DMS114 treated with DMSO at 0.1 percent for 48 hours (cell line): ENCODE data around the gene PPP1R15A.
A peak's percentile ranks its signal among the peaks of the same experiment; 100 is the strongest.
"Not testable (repeated sequence)": the region's sequence is repeated elsewhere in the genome, so short reads cannot be mapped to it uniquely, and the experiment has no call there.

Experiments used
- DNase-seq: peaks from one replicate; lab custom pipeline; 2025; ENCODE audit not compliant: unreplicated experiment; lab: John Stamatoyannopoulos, UW

PPP1R15A gene

DNA sequence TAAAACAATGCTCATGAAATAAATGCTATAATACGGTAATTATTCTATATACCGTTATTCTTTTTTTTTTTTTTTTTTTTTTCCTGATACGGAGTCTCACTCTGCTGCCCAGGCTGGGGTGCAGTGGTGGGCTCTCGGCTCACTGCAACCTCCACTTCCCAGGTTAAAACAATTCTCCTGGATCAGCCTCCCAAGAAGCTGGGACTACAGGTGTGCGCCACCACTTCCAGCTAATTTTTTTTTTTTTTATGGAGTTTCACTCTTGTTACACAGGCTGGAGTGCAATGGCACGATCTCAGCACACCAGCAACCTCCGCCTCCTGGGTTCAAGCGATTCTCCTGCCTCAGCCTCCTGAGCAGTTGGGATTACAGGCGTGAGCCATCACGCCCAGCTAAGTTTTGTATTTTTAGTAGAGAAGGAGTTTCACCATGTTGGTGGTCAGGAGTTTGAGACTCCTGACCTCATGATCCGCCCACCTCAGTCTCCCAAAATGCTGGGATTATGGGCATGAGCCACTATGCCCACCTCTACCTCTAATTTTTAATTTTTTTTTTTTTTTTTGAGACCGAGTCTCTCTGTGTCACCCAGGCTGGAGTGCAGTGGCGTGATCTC lies 6.9 kb downstream of the PPP1R15A start:
- no peak for DNase-seq

DNA sequence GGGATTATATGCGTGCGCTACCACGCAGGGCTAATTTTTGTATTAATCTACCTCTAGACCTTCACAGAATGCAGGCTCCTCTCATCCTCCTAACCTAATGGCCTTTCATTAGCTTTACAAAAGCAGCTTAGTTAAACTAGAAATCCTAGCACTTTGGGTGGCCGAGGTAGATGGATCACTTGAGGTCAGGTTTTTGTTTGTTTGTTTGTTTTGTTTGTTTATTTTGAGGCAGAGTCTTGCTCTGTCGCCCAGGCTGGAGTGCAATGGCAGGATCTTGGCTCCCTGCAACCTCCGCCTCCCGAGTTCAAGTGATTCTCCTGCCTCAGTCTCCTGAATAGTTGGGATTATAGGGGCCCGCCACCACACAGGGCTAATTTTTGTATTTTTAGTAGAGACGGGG lies 7.5 kb downstream of the PPP1R15A start:
- not testable (repeated sequence) for DNase-seq

DNA sequence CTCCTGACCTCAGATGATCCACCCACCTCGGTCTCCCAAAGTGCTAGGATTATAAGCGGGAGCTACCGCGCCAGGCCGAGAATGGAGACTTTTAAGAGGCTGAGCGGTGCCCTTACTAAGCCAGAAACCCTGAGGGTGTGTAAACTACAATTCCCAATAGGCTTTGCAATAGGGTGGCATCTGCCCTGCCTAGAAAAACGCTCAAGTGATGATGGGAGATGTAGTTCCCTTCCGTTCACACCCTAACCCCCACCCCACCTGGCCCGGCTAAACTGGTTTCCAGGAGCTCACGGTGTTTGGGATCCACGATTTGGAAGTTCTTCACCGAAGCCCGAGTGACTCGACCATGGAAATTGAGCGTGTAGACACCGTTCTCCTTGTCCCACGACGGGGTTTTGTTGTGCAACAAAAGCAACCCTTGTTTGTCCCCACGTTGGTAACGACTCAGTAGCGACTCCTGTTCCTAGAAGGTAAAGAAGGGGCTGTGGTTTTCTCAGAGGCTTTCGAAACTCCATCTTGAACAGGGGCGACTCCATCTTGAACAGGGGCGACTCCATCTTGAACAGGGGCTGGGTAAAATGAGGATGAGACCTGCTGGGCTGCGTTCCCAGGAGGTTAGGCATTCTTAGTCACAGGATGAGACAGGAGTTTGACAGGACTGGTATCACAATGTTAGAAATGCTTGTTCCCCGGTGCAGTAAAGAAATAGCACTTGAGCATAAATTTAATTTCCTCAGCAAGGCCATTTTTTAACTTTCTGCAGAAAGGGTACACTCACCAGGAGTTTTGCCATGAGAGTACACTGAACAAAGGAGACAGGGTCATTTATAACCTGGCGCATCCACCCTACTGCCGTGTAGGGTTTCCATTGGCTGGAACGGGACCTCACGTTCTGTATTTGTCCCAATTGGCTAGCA lies 9.8 kb downstream of the PPP1R15A start:
- DNase-seq: no peak

DNA sequence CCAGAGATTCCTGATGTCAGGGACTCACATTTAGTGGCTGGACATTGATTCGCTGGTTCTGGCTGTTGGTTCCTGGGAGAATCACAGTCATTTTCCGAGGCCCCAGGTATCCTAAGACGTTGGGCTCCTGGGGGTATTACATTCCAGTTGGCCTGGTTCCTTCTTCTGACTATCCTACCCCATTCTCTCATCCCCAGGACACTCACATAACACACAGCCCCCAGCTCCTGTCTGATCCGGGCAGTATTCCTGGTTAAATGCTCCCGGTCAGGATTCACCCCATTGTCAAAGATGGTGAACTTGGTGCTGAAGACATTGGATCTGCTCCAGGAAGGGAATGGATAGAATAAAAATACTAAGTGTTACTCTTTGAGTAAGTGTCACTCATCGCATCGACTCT lies 11.5 kb downstream of the PPP1R15A start:
- DNase-seq: no peak

DNA sequence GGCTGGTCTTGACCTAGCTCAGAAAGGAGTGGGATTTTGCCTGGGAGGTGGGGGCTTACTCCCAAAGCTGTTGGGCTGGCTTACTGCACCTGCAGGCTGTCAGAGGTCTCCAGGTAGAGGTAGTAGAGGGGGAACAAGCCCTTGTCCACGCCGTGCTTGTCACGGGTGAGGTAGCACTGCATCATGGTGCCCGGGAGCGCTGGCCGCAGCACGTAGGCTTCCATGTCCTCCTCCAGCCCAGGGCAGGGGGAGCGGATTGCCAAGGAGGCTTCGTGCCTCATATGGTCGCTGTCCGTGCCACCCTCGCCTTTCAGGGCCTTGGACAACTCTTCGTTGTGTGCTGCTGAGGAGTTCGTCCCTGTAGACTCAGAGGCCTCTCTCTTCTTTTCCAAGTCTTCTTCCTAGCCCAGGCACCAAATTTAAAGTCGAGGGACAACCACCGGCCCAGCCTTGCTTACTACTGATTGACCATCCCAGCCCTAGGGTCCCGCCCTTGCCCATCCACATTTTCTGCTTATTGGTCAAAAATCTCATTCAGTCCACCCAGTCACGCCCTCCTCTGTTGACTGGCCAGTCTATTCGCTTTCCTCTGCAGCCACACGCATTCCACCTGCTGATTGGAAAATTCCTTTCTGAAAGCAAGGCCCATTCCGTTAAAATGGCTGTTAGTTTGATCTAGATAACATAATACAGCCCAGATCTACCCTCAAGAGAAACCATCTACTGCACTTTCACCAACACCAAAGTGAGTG lies 15.8 kb downstream of the PPP1R15A start:
- DNase-seq: no peak

DNA sequence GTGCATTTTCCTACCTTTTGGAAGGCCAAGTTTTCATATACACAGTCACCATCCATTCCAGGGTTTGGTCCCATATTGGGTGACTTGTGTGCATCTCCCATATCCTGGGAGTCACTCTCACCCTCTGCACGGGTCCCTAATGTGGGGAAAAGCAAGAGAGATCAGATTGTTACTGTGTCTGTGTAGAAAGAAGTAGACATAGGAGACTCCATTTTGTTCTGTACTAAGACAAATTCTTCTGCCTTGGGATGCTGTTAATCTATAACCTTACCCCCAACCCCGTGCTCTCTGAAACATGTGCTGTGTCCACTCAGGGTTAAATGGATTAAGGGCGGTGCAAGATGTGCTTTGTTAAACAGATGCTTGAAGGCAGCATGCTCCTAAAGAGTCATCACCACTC lies 17.3 kb downstream of the PPP1R15A start:
- DNase-seq: not testable (repeated sequence)

DNA sequence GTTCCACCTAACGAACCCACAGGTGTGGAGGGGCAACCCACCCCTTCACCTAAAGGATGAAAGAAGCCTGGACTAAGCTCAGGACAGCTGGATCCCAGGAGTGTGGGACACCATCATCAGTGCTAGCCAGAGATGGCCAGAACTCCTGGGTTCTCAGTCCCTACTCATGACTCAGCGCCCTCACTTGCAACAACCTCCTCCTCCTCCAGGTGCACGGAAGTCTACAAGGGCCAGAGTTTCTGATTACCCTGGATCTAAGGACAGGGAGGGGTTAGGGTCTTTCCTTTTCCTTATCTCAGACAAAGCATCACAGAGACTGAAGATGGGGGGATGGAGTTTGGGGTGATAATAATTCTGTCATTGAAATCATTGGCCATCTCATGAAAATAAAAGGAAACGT lies 18.3 kb downstream of the PPP1R15A start:
- no peak for DNase-seq

DNA sequence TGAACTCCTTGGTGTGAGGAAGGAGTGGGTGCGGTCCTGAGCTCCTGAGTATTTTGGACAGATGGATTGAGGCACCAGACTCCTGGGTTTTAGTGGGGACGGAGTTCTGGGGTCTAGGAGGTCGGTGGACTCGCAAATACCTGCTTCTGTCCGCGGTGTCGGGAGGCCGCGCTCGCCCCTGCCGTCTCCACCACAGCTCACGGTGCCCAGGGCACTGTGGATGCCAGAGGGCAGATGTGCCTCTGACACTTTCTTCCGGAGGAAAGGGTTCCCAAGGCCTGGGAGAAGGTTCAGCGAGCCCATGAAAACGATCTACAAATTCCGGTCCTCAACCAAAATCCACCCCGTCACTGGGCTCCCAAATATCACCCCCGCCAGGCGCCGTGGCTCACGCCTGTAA lies 23.0 kb downstream of the PPP1R15A start:
- no peak for DNase-seq

DNA sequence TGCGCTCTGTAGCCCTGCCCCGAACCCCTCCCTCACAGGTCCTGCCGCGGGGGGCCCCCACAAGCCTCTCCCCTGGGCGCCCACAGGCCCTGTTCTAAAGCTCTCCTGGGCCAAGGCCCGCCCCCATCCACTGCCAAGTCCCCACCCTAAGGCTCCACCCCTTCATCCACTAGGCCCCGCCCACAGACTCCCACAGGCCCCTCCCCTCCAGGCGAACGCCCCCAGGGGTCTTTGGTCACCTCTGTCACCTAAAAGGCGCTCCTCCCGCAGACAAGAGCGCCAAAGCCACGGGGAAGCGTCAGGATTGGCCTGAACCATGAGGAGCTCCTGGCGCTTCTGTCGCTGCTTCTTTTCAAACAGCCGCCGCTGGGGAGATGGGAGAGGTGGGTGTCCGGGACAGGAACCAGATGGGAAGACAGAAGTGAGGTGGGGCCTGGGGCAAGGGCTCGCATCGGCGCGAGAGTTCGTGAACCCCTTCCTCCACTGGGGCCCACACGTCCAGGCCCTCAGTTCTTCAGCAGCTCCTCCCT lies 24.0 kb downstream of the PPP1R15A start:
- peak; percentile 13 for DNase-seq

DNA sequence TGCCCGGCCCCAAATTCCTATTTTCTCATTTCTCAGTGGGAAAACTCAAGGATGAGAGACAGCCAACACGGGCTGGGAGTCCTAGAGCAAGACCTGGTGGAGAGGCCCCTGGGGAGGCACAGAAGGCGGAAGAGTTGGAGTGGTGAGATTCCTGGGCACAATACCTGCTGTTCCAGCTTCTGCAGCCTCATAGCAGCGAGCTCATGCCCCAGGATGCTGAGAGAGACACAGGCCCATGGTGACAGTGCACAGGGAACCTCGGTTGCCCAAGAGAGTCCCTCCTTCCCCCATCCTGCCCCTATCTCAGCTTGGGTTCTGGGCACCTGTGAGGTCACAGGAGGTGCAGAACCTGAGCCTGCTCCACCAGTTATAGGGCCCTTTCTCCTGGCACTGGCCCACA lies 25.0 kb downstream of the PPP1R15A start:
- no peak for DNase-seq

DNA sequence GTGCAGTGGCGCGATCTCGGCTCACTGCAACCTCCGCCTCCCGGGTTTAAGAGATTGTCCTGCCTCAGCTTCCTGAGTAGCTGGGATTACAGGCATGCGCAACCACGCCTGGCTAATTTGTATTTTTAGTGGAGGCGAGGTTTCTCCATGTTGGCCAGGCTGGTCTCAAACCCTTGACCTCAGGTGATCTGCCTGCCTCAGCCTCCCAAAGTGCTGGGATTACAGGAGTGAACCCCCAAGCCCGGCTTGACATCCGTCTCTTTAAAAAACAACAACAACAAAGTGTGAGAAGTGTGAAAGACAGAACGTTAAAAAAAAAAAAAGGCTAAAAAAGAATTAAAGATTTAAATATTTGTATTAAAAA lies 27.1 kb downstream of the PPP1R15A start:
- DNase-seq: not testable (repeated sequence)

DNA sequence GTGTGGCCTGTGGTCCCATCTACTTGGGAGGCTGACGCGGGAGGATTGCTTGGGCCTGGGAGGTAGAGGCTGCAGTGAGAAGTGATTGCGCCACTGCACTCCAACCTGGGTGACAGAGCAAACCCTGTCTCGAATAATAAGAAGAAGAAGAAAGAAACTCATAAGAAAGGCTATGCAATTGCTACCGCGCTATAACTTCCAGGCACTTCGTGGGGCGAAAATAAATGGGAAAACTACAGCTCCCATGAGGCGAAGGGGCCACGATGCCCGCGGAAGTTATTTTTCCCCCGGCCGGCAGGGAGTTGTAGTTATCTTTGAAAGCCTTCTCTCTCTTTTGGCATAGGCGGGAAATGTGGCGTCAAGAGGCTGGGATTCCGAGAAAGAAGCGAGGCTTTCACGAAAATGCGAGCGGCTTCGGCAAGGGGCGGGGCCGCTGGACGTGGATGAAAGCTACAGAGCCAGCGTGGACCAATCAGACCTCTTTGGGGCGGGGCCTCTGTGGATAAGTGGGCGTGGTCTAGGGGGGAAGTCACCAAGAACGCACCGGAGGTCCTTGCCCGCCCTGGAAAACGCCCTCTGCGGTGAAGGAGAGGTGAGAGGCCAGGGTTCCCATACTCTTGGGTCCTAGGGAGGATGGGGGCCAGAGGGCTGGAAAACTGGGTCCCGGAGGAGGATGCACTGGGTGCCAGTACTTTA lies 27.7 kb downstream of the PPP1R15A start, which contains the start of gene NUCB1:
Gene NUCB1 (plus strand): TSS at position 532 of the 696 bp plus-strand sequence. CDS start 485 bp downstream, outside the sequence.
- DNase-seq: peak; percentile 84

DNA sequence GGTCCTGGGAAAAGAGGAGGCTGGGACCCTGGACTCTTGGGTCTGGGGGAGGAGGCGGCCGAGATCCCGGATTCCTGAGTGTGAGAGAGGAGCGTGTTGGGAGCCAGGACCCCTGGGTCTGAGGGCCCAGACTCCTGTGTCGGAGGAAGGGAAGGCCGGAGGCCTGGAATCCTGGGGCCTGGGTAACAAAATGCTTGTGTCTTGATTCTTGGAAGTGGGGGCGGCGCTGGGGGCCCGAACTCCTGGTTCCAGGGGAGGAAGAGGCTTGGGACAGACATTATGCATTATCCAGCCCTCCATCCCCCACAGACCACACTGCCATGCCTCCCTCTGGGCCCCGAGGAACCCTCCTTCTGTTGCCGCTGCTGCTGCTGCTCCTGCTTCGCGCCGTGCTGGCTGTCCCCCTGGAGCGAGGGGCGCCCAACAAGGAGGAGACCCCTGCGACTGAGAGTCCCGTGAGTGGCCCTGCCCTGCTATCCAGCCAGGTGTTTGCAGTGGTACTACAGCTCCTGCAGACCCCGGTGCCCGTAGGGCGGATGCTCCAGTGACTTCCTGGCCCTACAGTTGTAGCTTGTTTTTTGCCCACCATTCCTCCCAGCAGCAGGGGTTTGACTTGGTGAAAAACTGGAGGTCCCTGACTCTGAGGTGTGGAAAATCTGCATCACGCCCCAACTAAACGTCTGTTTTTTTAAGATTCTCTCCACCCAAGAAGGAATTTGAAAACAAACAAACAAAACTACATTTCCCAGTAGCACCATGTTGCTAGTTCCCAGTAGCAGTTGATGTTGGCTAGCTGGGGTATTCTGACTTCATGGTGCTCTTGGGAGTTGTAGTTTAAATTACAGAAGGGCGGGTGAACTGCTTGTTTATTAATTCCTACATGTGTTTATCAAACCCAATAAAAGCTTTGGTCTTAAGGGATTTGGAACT lies 28.5 kb downstream of the PPP1R15A start:
- DNase-seq: peak; percentile 11

DNA sequence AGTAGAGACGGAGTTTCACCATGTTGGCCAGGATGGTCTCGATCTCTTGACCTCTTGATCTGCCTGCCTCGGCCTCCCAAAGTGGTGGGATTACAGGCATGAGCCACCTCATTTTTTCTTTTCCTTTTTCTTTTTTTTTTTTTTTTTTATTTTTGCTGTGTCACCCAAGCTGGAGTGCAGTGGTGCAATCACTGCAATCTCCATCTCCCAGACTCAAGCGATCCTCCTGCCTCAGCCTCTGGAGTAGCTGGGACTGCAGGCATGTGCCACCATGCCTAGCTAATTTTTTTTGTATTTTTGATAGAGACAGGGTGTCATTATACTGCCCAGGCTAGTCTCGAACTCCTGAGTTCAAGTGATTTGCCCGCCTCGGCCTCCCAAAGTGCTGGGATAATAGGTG lies 30.1 kb downstream of the PPP1R15A start:
- not testable (repeated sequence) for DNase-seq

DNA sequence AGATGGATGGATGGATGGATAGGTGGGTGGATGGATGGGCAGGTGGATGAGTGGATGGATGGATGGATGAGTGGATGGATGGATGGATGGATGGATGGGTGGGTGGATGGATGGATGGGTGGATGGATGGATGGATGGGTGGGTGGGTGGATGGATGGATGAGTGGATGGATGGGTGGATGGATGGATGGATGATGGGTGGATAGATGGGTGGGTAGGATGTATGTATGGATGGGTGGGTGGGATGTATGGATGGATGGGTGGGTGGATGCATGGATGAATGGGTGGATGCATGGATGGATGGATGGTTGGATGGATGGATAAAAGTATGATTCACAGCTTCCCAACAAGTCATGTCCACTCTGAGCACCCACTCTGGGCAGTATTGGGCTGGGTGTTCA lies 31.6 kb downstream of the PPP1R15A start:
- not testable (repeated sequence) for DNase-seq

DNA sequence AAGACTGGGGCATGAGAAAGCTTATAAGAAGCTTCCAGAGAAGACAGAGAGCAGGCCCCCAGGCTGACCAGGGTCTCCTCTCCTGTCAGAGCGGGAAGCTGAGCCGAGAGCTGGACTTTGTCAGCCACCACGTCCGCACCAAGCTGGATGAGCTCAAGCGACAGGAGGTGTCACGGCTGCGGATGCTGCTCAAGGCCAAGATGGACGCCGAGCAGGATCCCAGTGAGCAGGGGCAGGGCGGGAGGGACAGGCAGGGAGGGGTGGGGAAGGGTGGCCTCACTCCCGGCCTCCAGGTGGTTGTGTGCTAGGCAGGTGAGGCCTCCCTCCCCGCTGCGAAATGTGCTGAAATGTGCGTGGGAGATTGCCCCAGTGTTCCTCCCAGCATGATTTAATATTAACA lies 33.4 kb downstream of the PPP1R15A start:
- DNase-seq: no peak

DNA sequence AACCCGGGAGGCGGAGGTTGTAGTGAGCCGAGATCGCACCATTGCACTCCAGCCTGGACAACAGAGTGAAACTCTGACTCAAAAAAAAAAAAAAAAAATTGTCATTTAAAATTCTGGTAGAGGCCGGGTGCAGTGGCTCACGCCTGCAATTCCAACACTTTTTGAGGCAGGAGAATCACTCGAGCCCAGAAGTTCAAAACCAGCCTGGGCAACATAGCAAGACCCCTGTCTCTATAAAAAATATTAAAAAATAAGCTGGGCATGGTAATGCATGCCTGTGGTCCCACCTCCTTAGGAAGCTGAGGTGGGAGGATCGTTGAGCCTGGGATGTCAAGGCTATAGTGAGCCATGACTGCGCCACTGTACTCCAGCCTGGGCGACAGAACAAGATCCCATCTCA lies 34.1 kb downstream of the PPP1R15A start:
- DNase-seq: no peak

DNA sequence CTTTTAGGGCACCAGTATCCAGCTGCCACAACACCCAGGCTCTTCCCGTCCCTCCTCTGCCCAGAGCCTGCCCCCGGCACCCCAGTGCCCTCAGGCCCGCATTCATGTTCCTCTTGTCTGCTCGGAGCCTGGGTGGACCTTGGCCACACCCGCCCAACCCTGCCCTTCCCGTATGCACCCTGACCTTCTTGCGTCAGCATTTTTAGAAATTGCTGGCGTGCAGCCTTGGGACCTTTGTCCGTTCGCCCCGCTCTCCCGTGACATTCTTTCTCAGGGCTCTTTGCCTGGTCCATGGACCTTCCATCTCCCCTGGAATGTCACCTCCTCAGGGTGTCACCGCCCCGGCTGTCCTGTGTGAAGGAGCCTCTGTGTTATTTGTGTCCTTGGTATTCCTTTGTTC lies 35.5 kb downstream of the PPP1R15A start:
- no peak for DNase-seq

DNA sequence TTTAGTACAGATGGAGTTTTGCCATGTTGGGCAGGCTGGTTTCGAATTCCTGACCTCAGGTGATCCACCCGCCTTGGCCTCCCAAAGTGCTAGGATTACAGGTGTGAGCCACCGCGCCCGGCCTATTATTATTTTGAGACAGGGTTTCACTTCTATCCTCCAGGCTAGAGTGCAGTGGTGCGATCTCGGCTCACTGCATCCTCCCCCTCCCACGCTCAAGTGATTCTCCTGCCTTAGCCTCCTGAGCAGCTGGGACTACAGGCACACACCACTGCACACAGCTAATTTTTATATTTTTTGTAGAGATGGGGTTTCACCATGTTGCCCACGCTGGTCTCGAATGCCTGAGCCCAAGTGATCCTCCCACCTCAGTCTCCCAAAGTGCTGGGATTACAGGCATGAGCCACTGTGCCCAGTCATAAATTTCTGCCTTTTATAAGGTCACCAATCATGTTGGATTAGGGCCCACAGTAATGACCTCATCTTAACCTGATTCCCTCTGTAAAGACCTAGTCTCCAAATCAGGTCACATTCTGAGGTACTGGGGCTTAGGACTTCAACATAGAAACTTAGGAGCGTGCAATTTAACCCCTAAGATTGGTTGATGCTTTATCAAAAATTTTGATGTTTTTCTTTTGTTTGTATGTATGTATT lies 37.3 kb downstream of the PPP1R15A start:
- not testable (repeated sequence) for DNase-seq
